Muscle layer of duodenum (tissue), 2 donors: ENCODE measurements around the gene CRISPLD2.
"Not testable (repeated sequence)": the region's sequence is repeated elsewhere in the genome, so short reads cannot be mapped to it uniquely, and the experiment has no call there.

Source experiments
- H3K27ac ChIP-seq: one replicate; pipeline ENCODE4 v1.7.0; 2013; ENCODE audit warnings: mild to moderate bottlenecking, low read length
- H3K27me3 ChIP-seq: one replicate; pipeline ENCODE4 v1.7.0; 2013; ENCODE audit warnings: low read depth, mild to moderate bottlenecking, control low read depth, low read length
- H3K36me3 ChIP-seq, 2 donors: one replicate each; pipeline ENCODE4 v1.7.0; 2013; ENCODE audit warnings: low read length in 2 of 2, control low read depth in 1 of 2, mild to moderate bottlenecking in 1 of 2; ENCODE audit not compliant: insufficient read depth in 2 of 2, control insufficient read depth in 1 of 2
- H3K4me1 ChIP-seq, 2 donors: one replicate each; pipeline ENCODE4 v1.7.0; 2013; ENCODE audit warnings: low read length in 2 of 2, mild to moderate bottlenecking in 2 of 2, control low read depth in 1 of 2, moderate library complexity in 1 of 2; ENCODE audit not compliant: insufficient read depth in 2 of 2, control insufficient read depth in 1 of 2
- H3K4me3 ChIP-seq, 2 donors: one replicate each; pipeline ENCODE4 v1.7.0; 2013; ENCODE audit warnings: low read length in 2 of 2, low read depth in 1 of 2, mild to moderate bottlenecking in 1 of 2
- H3K9me3 ChIP-seq, 2 donors: one replicate each; pipeline ENCODE4 v1.7.0; 2013; ENCODE audit warnings: low read length in 2 of 2, control low read depth in 1 of 2, mild to moderate bottlenecking in 1 of 2; ENCODE audit not compliant: control insufficient read depth in 1 of 2
- donor health status: healthy.

Gene CRISPLD2

DNA sequence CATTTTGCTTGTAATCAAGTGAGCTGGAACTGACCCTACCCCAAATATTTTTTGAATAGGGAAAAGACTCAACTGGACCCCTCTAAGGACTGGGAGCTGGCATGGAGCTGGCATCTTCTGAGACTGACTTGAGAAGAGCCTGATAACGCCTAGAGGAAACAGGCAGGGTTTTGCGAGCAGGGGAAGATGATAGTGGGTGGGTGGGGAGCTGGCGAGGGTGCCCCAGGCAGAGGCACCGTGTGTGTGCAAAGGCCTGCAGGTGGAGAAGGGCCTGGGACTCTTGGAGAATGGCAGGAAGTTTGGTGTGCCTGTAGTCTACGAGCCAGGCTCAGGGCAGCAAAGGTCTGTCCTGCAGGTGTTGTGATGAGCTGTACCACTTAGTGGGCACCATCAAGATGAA, 4.1 kb downstream of the CRISPLD2 start:
- no peaks in the 10 kb centered on the region for H3K9me3 ChIP-seq
- H3K27ac ChIP-seq = peak overlapping the region; percentile 40
- H3K4me3 ChIP-seq = peak overlapping the region; percentile 14 to 93
- no peaks in the 10 kb centered on the region for H3K27me3 ChIP-seq
- H3K4me1 ChIP-seq = peaks cover 0 to 37% of the 10 kb centered on the region in 2 donors
- H3K36me3 ChIP-seq = peaks cover 0 to 7% of the 10 kb centered on the region in 2 donors

GRCh38 chr16:84825896-84826557, 6.2 kb downstream of the CRISPLD2 start:
- Histone ChIP-seq H3K27me3 (no peaks in the 10 kb centered on the region), H3K9me3 (no peaks in the 10 kb centered on the region), H3K4me3 (peak overlapping the region; percentile 37 to 52), H3K4me1 (peaks cover 4 to 40% of the 10 kb centered on the region in 2 donors), H3K27ac (peak overlapping the region; percentile 96), H3K36me3 (peaks cover 0 to 16% of the 10 kb centered on the region in 2 donors)

DNA sequence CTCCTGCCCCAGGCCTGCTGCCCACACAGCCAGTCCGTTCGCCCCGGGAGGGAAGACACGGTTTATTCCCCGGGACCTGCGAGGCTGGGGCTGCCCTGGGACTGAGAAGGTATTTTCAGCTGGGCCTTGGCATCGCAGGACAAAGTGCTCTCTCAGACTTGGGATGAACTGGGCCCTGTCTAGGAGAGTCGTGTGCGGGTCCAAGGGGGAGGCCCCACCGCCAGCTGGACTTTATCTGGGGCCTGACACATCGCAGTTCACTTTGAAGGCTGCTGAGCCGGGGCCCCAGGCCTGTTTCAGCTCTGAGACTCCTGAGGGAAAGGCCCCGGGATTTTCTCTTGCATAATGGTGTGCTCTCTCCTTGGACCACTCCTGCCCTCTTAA, 6.8 kb downstream of the CRISPLD2 start:
- Histone ChIP-seq H3K4me1 (peaks cover 4 to 40% of the 10 kb centered on the region in 2 donors), H3K9me3 (no peaks in the 10 kb centered on the region), H3K27me3 (no peaks in the 10 kb centered on the region), H3K4me3 (peak overlapping the region; percentile 37 to 52), H3K27ac (peak overlapping the region; percentile 96), H3K36me3 (peaks cover 0 to 17% of the 10 kb centered on the region in 2 donors)

DNA sequence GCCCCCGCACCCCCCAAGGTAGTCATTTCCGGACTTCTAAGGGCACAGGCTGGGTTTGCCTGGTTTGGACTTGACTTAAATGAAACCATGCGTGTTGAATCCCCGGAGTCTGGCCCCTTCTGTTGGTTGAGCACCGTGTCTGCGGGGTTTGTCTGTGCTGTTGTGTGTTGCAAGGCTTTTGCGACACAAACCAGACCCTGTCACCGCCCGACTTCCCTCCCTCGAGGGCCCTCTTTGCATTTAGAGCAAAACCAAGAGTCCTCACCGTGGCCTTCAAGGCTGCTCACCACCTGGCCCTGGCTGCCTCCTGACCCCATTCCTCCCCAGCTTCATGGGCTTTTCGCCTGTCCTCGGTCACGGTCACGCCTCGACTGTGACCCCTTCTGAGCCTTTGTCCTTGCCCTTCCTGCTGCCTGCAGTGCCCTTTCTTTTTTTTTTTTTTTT, 7.4 kb downstream of the CRISPLD2 start:
- peaks cover 0 to 16% of the 10 kb centered on the region in 2 donors for H3K36me3 ChIP-seq
- peak overlapping the region in 1 of 2 donors; percentile 52 for H3K4me3 ChIP-seq
- H3K27ac ChIP-seq = peak overlapping the region; percentile 96
- H3K27me3 ChIP-seq = no peaks in the 10 kb centered on the region
- no peaks in the 10 kb centered on the region for H3K9me3 ChIP-seq
- peaks cover 4 to 40% of the 10 kb centered on the region in 2 donors for H3K4me1 ChIP-seq

GRCh38 chr16:84827897-84828296, 8.1 kb downstream of the CRISPLD2 start:
- Histone ChIP-seq H3K4me1 (peaks cover 4 to 41% of the 10 kb centered on the region in 2 donors), H3K27ac (peak overlapping the region; percentile 96)

GRCh38 chr16:84828322-84828721, 8.5 kb downstream of the CRISPLD2 start:
- H3K9me3 ChIP-seq = no peaks in the 10 kb centered on the region
- H3K36me3 ChIP-seq = peaks cover 0 to 10% of the 10 kb centered on the region in 2 donors
- no peaks in the 10 kb centered on the region for H3K27me3 ChIP-seq
- H3K4me1 ChIP-seq = peaks cover 4 to 41% of the 10 kb centered on the region in 2 donors
- H3K27ac ChIP-seq = peak overlapping the region; percentile 96
- peak overlapping the region in 1 of 2 donors; percentile 52 for H3K4me3 ChIP-seq

More at GRCh38 chr16:84827897-84828296, 8.1 kb downstream of the CRISPLD2 start:
- Histone ChIP-seq H3K36me3 (peaks cover 0 to 10% of the 10 kb centered on the region in 2 donors), H3K4me3 (peak overlapping the region in 1 of 2 donors; percentile 52), H3K27me3 (no peaks in the 10 kb centered on the region), H3K9me3 (no peaks in the 10 kb centered on the region)

GRCh38 chr16:84829168-84829965, 9.6 kb downstream of the CRISPLD2 start:
- H3K4me3 ChIP-seq = peak overlapping the region in 1 of 2 donors; percentile 52
- H3K9me3 ChIP-seq = no peaks in the 10 kb centered on the region
- peaks cover 0 to 10% of the 10 kb centered on the region in 2 donors for H3K36me3 ChIP-seq
- H3K4me1 ChIP-seq = peaks cover 4 to 40% of the 10 kb centered on the region in 2 donors
- peak overlapping the region; percentile 96 for H3K27ac ChIP-seq
- no peaks in the 10 kb centered on the region for H3K27me3 ChIP-seq

DNA sequence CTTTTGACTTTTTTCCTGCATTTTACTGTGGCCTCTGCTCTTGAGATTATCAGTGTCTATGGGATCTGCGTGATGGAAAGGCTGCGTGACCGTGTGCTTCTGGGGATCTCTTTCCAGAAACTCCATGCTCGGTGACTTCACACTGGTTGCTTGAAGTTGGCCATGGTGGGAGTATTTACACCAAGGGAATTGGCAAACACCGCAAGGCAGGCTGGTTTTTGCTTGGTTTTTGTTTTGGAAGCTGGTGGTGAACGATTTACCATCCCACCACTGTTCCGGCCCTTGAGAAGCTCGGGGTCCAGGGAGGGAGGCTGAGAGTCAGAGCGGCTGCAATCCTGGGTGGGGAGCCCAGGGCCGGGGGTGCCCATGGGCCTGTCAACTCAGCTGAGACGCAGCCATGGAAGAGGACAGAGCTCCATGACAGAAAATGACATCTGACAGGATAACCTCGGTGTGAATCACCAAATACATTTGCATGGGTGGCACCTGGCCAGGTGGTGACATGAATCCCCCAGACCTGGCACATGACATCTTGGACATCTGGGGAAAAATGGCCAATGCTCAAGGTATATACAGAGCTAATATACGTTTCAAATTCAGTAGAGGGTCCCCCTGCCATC, 11.1 kb downstream of the CRISPLD2 start:
- Histone ChIP-seq H3K4me3 (peak overlapping the region in 1 of 2 donors; percentile 38), H3K27ac (peak overlapping the region; percentile 61), H3K27me3 (no peaks in the 10 kb centered on the region), H3K4me1 (peaks cover 4 to 39% of the 10 kb centered on the region in 2 donors), H3K36me3 (peaks cover 0 to 10% of the 10 kb centered on the region in 2 donors), H3K9me3 (no peaks in the 10 kb centered on the region)

- not testable (repeated sequence) for H3K27me3 ChIP-seq, H3K9me3 ChIP-seq, H3K4me3 ChIP-seq
- peaks cover under 1 to 10% of the 10 kb centered on the region in 2 donors for H3K36me3 ChIP-seq
- H3K4me1 ChIP-seq = peaks cover 6 to 32% of the 10 kb centered on the region in 2 donors
- peak overlapping the region; percentile 88 for H3K27ac ChIP-seq
These were observed 11.9 kb downstream of the CRISPLD2 start for GRCh38 chr16:84831728-84832127.

- peaks cover 9 to 33% of the 10 kb centered on the region in 2 donors for H3K4me1 ChIP-seq
- H3K27me3 ChIP-seq = no peaks in the 10 kb centered on the region
These were observed 12.8 kb downstream of the CRISPLD2 start for GRCh38 chr16:84832488-84833143.

More at GRCh38 chr16:84832488-84833143, 12.8 kb downstream of the CRISPLD2 start:
- no peaks in the 10 kb centered on the region for H3K9me3 ChIP-seq
- peak overlapping the region in 1 of 2 donors; percentile 48 for H3K4me3 ChIP-seq
- H3K36me3 ChIP-seq = peaks cover 3 to 14% of the 10 kb centered on the region in 2 donors
- peak overlapping the region; percentile 88 for H3K27ac ChIP-seq
